GM19239 (cell line): ENCODE results near the gene TBC1D17.

ENCODE experiments used
- DNase-seq: peaks from one replicate; pipeline ENCODE4 v3.0.0; 2011; ENCODE audit warnings: low spot score; ENCODE audit not compliant: insufficient read length
- FAIRE-seq: peaks from 2 replicates; lab custom pipeline; 2011; peaks lifted over from hg19 to GRCh38; lab: Jason Lieb, UNC

TBC1D17 gene

GRCh38 chr19:49889687-49890348, 12.3 kb downstream of the TBC1D17 start:
- DNase-seq, result peak; percentile 74
- peak; percentile 47 for FAIRE-seq

GRCh38 chr19:49890349-49891311, 13.1 kb downstream of the TBC1D17 start:
- DNase-seq (peak; percentile 79), FAIRE-seq (no peak)

- no peak for FAIRE-seq
These were observed 13.9 kb downstream of the TBC1D17 start for GRCh38 chr19:49891393-49891792.

GRCh38 chr19:49892716-49893115, 15.2 kb downstream of the TBC1D17 start:
- DNase-seq (no peak), FAIRE-seq (no peak)

More at GRCh38 chr19:49891393-49891792, 13.9 kb downstream of the TBC1D17 start:
- DNase-seq, result no peak

DNA sequence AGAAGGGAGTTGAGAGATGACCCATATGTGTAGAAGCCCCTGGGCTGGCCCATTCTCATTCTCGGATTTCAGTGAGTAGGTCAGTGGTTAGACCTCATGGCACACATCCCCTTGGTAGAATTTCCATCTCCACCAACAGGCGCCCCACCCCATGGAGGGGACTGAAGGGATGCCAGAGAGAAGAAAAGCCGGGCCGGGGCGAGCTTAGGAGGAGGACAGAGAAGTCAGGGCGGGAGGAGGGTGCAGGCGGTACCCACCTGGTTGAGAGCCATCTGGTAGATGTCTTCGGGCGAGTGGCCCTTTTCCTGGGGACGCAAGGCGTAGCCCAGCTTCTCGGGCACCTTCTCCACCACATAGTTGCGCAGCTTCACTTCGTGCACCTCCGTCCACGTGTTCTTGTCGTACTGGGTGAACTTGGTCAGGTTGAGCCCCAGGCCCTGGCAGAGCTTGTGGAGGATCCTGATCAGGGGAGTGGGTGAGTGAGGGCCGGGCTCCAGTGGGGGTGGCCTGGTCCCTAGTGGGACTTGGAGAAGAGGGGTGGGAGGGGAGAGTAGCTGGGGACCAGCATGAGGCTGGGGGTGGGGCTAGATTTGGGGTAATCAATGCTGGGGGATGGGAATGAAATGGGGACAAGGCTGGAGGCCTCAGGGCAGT, 16.6 kb downstream of the TBC1D17 start:
- FAIRE-seq (no peak), DNase-seq (no peak)

- FAIRE-seq (peak; percentile 90), DNase-seq (no peak)
These were observed 17.5 kb downstream of the TBC1D17 start for GRCh38 chr19:49894879-49895565.

DNA sequence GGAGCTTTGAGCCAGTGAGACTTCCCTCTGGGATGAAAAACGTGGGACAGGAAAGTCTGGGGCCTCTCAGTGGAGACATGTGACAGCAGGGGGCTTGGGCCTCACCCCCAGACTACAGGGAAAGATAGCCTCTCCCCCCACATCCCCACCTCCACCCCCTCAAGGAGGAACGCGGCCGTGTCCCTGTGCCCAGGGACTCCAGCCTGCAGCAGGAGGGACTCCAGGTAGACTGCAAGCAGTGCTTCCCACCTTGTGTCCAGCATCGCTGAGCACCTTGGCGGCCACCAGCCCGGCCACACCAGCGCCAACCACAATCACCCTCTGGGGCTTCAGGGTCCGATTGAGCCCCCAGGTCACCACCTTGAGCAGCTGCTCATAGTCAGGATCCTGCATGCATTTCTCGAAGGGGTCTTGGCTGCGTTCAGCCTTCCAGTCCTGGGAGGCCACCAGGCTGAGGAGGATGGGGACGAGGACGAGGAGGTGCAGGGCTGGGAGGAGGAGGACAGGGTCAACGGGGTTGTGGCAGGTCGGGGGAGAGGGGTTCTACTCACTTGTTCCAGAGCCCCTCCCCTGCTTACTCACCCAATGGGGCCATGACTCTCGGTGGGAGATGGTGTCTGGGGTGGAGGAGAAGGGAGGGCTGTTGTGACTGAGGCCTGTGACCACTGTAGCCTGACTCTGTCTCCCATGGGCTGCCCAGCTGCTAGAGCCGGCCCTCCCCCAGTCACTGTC, 18.2 kb downstream of the TBC1D17 start:
- DNase-seq, result no peak
- FAIRE-seq, result no peak

DNA sequence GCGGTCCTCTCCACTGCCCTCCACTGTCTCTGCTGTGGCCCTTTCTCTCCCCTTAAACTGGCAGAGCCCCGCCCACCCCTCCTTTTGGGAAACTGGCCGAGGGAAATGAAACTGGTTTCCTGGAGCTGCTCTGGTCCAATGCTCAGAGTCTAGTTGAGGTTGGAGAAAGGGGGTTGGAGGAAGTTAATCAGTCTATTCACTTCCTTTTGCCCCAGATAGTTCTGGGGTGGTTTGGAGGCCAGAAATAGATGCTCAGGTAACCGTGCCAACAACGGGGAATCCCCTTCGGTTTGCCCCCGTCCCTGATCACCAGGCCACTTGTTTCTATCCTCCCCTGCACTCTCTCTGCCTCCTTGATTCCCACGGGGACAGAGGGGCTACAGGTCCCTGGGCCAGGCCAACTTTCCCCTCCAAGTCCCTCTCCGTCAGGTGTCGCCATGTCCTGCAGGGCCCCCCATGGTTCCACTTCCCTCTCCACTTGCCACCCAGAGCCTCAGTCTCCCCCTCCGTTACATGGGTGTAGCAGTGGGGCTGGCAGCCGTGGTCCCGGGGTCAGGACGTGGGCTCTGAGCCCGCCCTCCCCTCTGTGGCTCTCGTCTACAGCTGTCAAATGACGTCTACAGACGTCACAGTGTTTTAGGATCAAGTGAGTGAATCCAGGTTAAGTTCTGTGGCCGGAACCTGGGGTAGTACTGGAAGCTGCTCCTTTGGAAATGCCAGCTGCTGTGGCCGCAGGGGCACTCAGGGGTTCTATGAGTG, 19.5 kb downstream of the TBC1D17 start, which contains the start of gene IL4I1:
TSS of gene IL4I1 (minus strand) at position 25 of the 759 bp plus-strand sequence. CDS start 727 bp downstream, outside the sequence.
- FAIRE-seq, result peak; percentile 97
- DNase-seq, result peak; percentile 82

DNA sequence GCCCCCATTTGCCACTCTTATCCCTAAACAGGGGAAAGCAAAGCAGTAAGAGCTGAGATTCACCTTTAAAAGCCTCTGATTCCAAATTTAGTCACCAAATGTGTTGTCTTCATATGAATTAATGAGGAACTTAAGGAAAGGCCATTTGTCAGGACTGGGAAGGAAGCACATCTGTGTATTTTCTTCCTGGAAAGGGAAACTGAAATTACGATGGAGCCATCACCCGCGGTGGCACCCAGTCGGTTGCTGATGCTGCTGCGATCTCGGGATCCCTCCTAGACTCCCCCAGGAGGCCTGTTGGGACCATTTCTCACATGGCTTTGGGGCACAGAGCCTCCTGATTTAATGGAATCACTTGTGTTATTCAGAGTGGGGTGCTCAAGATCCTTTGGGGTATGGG, 26.6 kb downstream of the TBC1D17 start:
- FAIRE-seq, result no peak
- no peak for DNase-seq

GRCh38 chr19:49906879-49907564, 29.5 kb downstream of the TBC1D17 start:
- peak; percentile 37 for FAIRE-seq

DNA sequence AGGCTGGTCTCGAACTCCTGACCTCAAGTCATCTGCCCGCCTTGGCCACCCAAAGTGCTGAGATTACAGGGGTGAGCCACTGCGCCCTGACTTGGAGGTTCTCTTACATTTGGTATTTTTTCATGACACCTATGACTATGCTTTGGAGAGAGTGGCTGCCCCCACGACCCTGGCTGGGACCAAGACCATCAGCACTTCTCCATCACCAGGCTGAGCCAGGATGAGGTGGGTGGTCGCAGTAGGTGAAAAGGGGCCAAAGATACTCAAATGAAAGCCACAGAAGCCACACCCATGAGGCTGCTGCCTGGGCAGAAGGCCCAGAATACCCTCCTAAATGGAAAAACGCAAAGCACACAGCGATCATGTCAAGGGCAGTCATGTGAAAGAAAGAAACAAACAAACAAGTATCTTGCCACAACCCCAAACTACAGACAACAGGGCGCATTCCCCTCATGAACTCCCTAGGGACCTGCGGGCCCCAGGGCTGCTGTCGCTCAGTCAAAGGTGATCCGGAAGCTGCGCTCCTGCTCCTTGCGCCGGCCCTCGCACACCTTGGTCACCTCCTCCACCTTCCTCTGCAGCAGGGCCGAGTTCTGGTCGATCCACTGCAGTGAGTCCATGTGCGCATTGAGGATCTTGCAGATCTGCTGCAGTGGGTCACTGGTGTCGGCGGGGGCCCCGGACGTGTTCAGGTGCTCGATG, 30.4 kb downstream of the TBC1D17 start:
- no peak for DNase-seq
- no peak for FAIRE-seq

More at GRCh38 chr19:49906879-49907564, 29.5 kb downstream of the TBC1D17 start:
- no peak for DNase-seq

- DNase-seq (no peak), FAIRE-seq (no peak)
These were observed 31.2 kb downstream of the TBC1D17 start for GRCh38 chr19:49908480-49909420.

GRCh38 chr19:49910179-49910578, 32.7 kb downstream of the TBC1D17 start:
- FAIRE-seq (no peak), DNase-seq (no peak)

GRCh38 chr19:49911381-49912145, 34.1 kb downstream of the TBC1D17 start:
- FAIRE-seq, result peak; percentile 64
- peak; percentile 49 for DNase-seq

DNA sequence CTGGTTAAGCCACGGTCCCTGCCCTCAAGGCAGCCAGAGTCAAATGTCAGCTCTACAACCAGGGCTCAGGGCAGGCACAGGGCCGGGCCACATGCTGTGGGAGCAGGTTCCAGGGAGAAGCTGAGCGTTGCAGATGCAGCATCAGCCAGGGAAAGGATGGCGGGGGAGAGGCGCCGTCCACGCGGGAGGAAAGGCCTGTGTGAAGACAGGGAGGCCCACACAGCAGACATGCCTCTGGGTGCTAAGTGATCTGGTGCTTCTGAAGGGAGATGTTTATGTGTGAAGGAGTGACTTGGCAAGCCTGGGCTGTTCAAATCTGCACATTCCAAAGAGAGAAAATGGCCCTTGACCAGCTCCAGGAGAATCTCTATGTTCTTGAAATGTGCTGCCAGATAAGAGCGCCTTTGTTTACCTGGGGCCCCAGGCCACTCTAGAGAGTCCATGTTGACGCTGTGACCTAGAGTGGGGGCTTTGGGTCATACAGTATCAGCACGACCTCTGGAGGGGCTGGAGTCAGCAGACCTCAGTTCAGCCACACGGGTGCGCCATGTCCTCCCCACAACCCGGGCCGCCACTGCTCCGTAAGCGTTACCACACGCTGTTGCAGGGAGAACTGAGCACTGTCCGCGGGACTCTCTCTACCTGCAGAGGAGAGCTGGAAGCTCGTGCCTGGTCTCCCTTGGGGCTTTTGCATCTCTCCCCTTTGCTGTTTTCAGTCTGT, 35.6 kb downstream of the TBC1D17 start:
- FAIRE-seq (no peak), DNase-seq (no peak)
